ENCODE measurements around the gene KREMEN1.

Gene KREMEN1

GRCh38 chr22:29172216-29172615 is 99.4 kb downstream of the KREMEN1 start:
- no peak overlapping the region for H3K4me3 ChIP-seq (ENCODE audit: low read length)
- TF ChIP-seq CTCF (conservative IDR thresholded peaks at IDR 0.05; ENCODE audit: low read length) = no peak
- no peak for DNase-seq (ENCODE audit: low read depth)

GRCh38 chr22:29175312-29175835 is 102.5 kb downstream of the KREMEN1 start:
- H3K4me3 ChIP-seq (ENCODE audit: low read length) = no peak overlapping the region
- no peak for DNase-seq (ENCODE audit: low read depth)
- no peak for TF ChIP-seq CTCF (conservative IDR thresholded peaks at IDR 0.05; ENCODE audit: low read length)

- no peak overlapping the region for H3K4me3 ChIP-seq (ENCODE audit: low read length)
- no peak for TF ChIP-seq CTCF (conservative IDR thresholded peaks at IDR 0.05; ENCODE audit: low read length)
Measured at GRCh38 chr22:29183971-29184848, 111.4 kb downstream of the KREMEN1 start.

GRCh38 chr22:29184849-29185490 is 112.1 kb downstream of the KREMEN1 start:
- TF ChIP-seq CTCF (conservative IDR thresholded peaks at IDR 0.05; ENCODE audit: low read length) = no peak
- DNase-seq (ENCODE audit: low read depth) = no peak
- no peak overlapping the region for H3K4me3 ChIP-seq (ENCODE audit: low read length)

More at GRCh38 chr22:29183971-29184848, 111.4 kb downstream of the KREMEN1 start:
- DNase-seq (ENCODE audit: low read depth) = no peak

- H3K4me3 ChIP-seq (ENCODE audit: low read length) = no peak overlapping the region
- DNase-seq (ENCODE audit: low read depth) = no peak
- TF ChIP-seq CTCF (conservative IDR thresholded peaks at IDR 0.05; ENCODE audit: low read length) = no peak
Measured at GRCh38 chr22:29186302-29186701, 113.5 kb downstream of the KREMEN1 start.

GRCh38 chr22:29187831-29188230 is 115.0 kb downstream of the KREMEN1 start:
- no peak for TF ChIP-seq CTCF (conservative IDR thresholded peaks at IDR 0.05; ENCODE audit: low read length)
- DNase-seq (ENCODE audit: low read depth) = peak; percentile 17
- H3K4me3 ChIP-seq (ENCODE audit: low read length) = no peak overlapping the region
